ENCODE data around the gene CCDC7. TPM values are rescaled to one million over a fixed set of nuclear protein-coding genes. Genes with fewer than 3 reads are reported as not detected.
"Not testable (repeated sequence)": the region's sequence is repeated elsewhere in the genome, so short reads cannot be mapped to it uniquely, and the experiment has no call there.

The CCDC7 gene
- total and polyA plus RNA-seq, 2 experiments from 2014 or later, result 4.2 to 6.4 TPM

GRCh38 chr10:32901815-32902214 lies 455.9 kb downstream of the CCDC7 start:
- no peaks in the 10 kb centered on the region for H3K9me3 ChIP-seq (ENCODE audit: low read depth)
- no peaks in the 10 kb centered on the region for H3K27me3 ChIP-seq
- DNase-seq (ENCODE audit: low read depth in 1 of 2, low spot score in 1 of 2), result no peak
- H3K4me3 ChIP-seq, result no peak overlapping the region
- TF ChIP-seq CTCF (IDR thresholded peaks at IDR 0.05; ENCODE audit: low read depth, low read length), result no peak
- H3K4me1 ChIP-seq (ENCODE audit: low read depth), result no peaks in the 10 kb centered on the region
- H3K27ac ChIP-seq, result no peak overlapping the region
- peaks cover 55% of the 10 kb centered on the region for H3K36me3 ChIP-seq

DNA sequence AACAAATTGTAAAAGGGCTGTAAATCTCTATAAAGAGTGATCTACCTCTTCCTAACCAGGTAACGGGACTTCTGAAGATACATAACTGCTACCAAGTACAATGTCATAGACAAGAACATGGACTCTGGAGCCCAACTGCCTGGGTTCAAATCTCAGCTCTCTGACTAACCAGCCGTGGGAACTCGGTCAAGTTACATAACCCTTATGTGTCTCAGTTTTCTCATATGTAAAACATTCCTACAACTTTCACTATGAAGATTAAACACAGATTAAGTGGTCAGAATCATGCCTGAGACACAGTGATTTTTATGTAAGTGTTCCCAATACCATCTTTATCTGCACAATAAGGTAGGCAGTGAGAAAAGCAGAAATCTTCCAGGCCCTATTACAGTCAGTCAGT lies 459.5 kb downstream of the CCDC7 start:
- no peak overlapping the region for H3K4me3 ChIP-seq
- H3K27ac ChIP-seq, result no peak overlapping the region
- H3K27me3 ChIP-seq, result no peaks in the 10 kb centered on the region
- H3K4me1 ChIP-seq (ENCODE audit: low read depth), result no peaks in the 10 kb centered on the region
- no peaks in the 10 kb centered on the region for H3K9me3 ChIP-seq (ENCODE audit: low read depth)
- no peak for DNase-seq (ENCODE audit: low read depth in 1 of 2, low spot score in 1 of 2)
- peaks cover 57% of the 10 kb centered on the region for H3K36me3 ChIP-seq
- no peak for TF ChIP-seq CTCF (IDR thresholded peaks at IDR 0.05; ENCODE audit: low read depth, low read length)

DNA sequence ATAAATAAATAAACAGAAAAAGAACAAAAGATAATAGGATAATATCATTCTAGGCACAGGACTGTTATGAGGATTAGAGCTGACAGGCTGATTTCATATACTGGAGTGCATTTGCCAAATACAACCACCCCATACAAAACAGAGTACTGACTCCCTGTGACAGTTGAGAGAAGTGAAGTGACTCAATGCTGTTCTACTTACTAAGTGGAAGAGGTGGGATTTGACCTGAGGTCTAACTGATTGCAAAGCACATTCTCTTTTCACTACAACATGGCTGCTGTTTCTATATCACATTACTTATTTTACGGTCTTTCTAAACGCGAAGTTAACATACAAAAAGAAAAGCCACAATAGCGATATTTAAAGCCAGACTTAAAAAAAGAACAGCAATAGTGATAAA lies 460.7 kb downstream of the CCDC7 start:
- Histone ChIP-seq H3K9me3 (ENCODE audit: low read depth) (no peaks in the 10 kb centered on the region), H3K4me1 (ENCODE audit: low read depth) (no peaks in the 10 kb centered on the region), H3K27me3 (no peaks in the 10 kb centered on the region), H3K4me3 (no peak overlapping the region), H3K36me3 (peaks cover 68% of the 10 kb centered on the region), H3K27ac (no peak overlapping the region)
- TF ChIP-seq CTCF (IDR thresholded peaks at IDR 0.05; ENCODE audit: low read depth, low read length), result no peak
- no peak for DNase-seq (ENCODE audit: low read depth in 1 of 2, low spot score in 1 of 2)

DNA sequence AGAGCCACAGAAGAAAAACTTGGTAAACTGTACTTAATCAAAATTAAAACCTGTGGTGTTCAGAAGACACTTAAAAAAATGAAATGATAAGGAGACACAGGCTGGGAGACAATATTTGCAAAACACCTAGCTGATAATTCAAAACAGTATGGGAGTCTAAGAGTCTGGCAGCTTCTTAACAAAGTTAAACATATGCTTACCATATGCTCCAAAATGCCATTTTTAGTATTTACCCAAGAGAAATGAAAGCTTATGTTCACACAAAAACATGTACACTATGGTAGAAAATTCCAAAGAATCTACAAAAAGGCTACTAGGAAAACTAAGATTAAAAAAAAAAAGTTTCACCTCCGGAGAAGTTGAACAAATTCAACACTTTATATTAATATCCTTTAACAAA lies 463.5 kb downstream of the CCDC7 start:
- Histone ChIP-seq H3K27ac (no peak overlapping the region), H3K4me3 (no peak overlapping the region), H3K9me3 (ENCODE audit: low read depth) (no peaks in the 10 kb centered on the region), H3K27me3 (no peaks in the 10 kb centered on the region), H3K4me1 (ENCODE audit: low read depth) (no peaks in the 10 kb centered on the region), H3K36me3 (peaks cover 57% of the 10 kb centered on the region)
- TF ChIP-seq CTCF (IDR thresholded peaks at IDR 0.05; ENCODE audit: low read depth, low read length), result no peak
- DNase-seq (ENCODE audit: low read depth in 1 of 2, low spot score in 1 of 2), result no peak

DNA sequence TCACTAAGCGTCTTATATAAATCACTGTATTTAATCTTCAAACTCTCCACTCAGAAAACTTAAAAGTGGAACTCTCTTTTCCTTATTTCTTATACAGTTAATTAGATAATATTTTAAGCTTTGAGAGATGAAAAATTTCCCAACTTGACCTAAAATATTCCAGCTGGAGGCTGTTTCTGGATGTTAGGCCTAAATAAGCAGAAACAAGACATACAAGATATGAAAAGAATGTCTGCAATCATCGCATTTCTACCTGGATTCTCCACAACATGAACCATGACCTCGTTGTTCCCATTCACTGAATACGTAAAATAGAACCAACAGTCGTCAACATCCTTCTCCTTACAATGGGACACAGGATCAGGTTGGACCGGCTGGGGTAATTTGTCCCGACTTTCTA lies 464.0 kb downstream of the CCDC7 start:
- DNase-seq (ENCODE audit: low read depth in 1 of 2, low spot score in 1 of 2); H3K4me3 ChIP-seq; H3K4me1 ChIP-seq (ENCODE audit: low read depth); H3K27me3 ChIP-seq; H3K27ac ChIP-seq; H3K9me3 ChIP-seq (ENCODE audit: low read depth): not testable (repeated sequence)
- H3K36me3 ChIP-seq, result peaks cover 54% of the 10 kb centered on the region

- no peak overlapping the region for H3K4me3 ChIP-seq
- H3K27ac ChIP-seq, result no peak overlapping the region
- no peak for TF ChIP-seq CTCF (IDR thresholded peaks at IDR 0.05; ENCODE audit: low read depth, low read length)
- peaks cover 47% of the 10 kb centered on the region for H3K36me3 ChIP-seq
- DNase-seq (ENCODE audit: low read depth in 1 of 2, low spot score in 1 of 2), result no peak
- H3K27me3 ChIP-seq, result no peaks in the 10 kb centered on the region
- H3K9me3 ChIP-seq (ENCODE audit: low read depth), result no peaks in the 10 kb centered on the region
- H3K4me1 ChIP-seq (ENCODE audit: low read depth), result no peaks in the 10 kb centered on the region
Measured at GRCh38 chr10:32911285-32912016, 465.5 kb downstream of the CCDC7 start.

DNA sequence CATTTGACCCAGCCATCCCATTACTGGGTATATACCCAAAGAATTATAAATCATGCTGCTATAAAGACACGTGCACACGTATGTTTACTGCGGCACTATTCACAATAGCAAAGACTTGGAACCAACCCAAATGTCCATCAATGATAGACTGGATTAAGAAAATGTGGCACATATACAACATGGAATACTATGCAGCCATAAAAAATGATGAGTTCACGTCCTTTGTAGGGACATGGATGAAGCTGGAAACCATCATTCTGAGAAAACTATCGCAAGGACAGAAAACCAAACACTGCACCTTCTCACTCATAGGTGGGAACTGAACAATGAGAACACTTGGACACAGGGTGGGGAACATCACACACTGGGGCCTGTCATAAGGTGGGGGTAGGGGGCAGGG lies 471.9 kb downstream of the CCDC7 start:
- not testable (repeated sequence) for H3K4me3 ChIP-seq; H3K4me1 ChIP-seq (ENCODE audit: low read depth); DNase-seq (ENCODE audit: low read depth in 1 of 2, low spot score in 1 of 2); H3K27ac ChIP-seq; H3K27me3 ChIP-seq; H3K9me3 ChIP-seq (ENCODE audit: low read depth)
- H3K36me3 ChIP-seq, result peaks cover 39% of the 10 kb centered on the region

Data from cardiac muscle cell (in vitro differentiated cells and primary cell).